NCI-H1105 (cell line): ENCODE measurements around the gene COL28A1.
"Not testable (repeated sequence)": the region's sequence is repeated elsewhere in the genome, so short reads cannot be mapped to it uniquely, and the experiment has no call there.

Source experiments
- DNase-seq: peaks from one replicate; lab custom pipeline; 2025; lab: John Stamatoyannopoulos, UW

The COL28A1 gene

DNA sequence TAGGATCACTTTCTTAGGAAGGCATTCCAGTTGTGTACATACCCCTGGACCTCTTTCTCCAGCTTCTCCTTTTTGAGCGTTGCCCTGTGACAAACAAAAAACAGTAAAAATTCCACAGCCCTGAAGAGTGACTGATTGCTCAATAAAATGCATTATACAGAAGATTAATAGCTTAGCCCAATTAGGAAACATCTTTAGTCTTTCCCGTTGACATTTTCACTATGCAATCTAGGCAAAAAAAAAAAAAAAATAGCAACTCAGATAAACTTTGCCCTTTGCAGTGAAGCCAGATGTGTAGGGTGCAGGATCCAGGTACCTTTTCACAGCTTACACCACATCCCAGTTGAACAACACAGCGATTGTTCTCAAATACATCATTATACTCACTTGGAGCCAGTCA lies 17.9 kb downstream of the COL28A1 start:
- DNase-seq = no peak

DNA sequence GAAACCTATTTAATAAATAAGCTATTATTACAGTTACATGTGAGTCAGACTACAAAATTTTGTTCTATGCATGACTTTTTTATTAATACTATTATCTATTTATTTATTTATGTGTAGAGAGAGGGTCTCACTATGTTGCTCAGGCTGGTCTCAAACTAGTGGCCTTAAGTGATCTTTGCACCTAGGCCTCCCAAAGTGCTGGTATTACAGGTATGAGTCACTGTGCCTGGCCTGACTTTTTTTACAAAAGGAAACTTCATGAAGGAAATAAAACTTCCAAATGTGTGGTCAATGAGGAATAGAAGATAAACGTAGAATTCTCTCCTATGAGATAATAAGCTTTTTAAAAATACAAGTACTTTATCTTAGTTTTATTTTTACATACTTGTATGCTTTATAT lies 19.0 kb downstream of the COL28A1 start:
- no peak for DNase-seq

DNA sequence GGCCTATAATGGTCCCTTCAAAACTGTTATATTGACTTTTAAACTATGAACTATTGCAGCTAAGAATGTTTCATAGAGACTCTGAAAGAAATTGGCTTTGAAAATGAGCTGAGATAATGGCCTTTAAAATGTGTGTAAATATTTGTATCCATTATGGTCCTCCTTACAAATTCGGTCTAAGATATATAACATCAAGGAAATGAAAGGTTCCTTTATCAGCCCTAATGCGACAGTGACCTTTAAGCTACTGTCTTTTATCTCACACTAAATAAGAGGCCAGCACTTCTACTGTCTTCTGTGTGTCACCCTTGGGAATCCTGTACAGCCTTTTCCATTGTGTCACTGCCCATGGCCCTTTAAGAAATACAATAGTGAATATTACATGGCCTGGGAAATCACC lies 19.5 kb downstream of the COL28A1 start:
- DNase-seq = no peak

DNA sequence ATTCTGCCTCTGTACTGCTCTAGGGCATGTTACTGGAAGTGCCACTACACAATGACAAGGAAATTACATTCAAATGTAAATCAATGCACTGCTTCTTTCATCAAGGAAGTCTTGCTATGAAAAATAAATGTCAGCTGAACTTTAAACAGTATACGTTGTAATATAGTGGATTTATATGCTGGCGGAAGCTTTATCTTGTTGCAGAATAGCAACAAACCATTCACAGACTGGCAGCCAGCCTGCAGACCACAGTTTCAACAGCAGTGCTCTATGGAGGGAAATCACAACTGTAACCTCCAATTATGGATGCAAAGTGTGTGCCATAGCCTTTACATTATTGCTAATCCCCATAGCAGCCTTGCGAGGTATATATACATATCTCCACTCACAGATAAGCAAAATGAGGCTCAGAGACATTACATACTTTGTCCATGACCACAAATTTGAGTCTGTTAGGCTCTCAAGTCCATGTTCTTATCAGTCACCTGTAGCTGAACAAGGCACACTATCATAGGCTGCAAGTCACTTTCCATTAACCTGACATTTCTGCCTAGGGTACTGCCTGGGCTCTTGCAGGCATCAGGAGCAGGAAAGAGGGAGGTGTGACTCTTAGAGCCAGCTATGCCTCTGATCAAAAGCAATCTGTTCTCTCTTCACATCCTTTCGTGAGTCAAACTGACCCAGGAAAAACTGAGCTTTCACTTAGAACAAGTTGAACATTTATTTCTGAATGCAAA lies 22.6 kb downstream of the COL28A1 start:
- DNase-seq = no peak

DNA sequence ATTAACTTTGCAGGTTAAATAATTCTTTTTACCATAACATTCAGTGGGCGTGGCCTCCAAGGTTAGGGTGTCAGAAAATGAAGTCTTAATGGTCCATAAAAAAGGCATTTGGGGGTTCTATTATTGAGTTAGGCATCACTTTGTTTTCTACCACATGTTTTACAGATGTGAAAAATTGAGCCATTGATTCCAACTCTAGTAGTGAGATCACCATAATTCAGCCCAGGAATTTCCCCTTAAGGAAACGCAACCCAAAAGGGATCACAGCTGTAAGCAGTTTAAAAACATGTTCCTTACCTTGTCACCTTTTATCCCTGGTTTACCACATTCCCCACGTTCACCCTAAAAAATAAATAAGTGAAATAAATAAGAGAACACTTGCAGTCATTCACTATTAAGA lies 24.9 kb downstream of the COL28A1 start:
- no peak for DNase-seq

DNA sequence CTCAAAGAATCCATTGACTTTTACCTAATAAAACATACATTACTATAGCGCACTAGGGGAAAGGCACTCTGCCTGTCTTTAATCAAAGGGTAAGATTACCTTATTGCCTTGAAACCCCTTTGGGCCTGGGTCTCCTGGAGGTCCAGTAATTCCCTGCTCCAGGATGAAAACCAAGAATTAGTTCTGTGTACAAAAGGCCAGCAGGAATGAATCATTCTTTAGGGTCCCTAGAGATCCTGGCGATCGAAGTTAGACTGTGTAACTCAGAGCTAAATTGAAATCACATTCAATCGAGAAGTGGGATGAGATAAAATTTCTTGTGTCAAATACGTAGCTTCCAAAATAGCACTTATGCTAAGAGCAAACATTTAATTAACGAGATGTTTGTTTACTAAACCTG lies 29.8 kb downstream of the COL28A1 start:
- DNase-seq = no peak

DNA sequence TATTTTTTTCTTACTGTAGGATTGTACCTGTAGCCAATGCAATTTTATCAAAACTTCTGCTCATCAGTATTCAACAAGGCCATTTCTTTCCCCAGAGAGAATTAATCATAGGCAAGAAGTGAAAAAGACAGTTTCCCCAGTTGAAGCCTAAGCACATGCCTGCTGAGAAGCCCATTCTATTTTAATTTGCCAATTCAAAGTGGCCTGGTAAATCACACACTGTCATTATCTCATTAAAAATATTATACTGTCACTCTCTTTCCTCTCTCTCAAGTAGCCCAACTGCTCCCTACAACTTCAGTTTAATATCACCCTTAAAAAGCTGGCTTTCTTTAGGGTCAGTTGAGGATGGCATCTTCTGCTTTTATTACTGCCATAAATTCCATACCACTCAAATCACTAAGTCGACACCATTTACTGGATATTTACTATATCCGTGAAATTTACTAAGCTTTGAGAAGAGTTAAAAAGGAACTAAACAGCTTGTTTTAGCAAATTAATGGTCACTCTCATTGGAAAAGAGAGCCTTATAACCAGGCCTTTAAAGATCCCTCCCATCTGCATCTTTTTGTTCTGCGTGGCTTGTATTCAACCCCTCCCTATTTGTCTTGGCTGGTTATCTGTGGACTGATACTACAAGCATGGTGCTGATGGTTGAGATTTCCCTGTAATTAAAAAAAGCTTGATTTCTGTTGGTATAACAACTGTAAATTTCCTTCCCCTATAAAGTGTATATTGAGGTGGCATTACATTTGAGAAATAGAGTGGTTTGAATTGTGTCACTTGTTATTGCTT lies 30.6 kb downstream of the COL28A1 start:
- DNase-seq = peak; percentile 43

DNA sequence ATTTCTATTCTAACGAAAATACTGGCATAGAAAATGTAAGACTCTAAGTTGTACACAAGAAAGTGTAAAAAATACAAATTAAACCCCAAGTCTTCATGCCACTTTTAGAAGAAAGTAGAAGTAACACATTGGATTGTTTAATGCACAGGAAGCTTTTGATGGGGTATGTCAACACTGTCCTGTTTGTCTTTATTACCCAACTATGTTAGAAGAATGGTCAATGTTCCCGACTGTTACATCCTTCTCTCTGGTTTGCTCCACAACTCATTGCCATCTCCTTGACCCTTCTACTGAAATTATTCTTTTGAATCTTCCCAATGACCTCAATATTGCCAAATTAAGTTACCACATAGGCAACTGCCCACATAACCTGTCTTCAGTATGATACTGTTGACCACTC lies 35.8 kb downstream of the COL28A1 start:
- DNase-seq = no peak

DNA sequence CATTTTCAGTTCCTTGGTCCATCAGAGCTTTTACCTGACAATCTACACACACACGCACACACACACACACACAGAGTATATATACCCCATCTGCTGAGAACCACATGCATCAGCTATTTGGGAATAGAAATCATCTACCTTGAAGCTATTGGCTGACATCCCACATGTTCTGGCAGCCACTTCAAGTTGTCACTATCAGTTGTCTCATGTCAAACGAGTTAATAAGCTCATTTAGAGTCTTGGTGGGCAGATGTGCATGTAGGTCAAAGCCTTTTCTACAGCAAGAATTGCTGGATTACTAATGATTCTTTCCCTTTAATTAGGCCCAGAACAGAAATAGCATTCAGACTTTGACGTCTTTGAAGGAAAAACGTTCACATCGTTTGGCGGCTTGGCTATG lies 36.8 kb downstream of the COL28A1 start:
- DNase-seq = peak; percentile 90

DNA sequence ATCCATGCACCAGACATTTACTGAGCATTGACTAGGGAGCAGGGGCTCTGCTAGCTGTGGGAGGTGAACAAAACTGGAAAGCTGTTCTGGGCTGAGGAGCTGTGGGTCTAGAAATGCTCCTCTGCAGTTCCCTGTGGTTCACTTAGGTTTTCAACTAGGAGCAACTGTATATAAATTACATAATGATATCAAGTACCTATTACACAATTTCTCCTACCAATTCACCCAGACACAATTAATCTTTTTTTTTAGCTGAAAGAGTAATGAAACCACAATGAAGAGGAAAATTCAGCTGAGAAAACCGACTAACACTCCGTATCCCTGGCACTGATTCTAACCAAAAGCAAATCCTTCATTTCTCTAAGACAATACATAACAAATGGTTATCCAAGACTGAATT lies 39.4 kb downstream of the COL28A1 start:
- no peak for DNase-seq

DNA sequence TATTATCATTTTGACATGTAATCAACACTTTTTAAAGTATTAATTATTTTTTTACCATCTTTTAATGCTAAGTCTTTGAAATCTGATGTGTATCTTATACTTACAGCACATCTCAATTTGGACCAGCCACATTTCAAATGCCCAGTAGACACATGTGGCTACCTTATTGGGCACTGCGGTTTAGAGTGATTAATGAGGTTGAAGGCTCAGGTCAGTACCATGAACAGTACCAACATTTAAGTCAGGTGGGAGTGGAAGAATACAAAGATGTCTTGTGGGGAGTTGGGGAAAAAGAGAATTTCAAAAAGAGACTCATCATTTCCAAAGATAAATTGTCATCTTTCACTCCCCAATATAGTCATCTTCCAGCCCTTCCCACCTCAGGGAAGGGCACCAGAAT lies 40.5 kb downstream of the COL28A1 start:
- no peak for DNase-seq

DNA sequence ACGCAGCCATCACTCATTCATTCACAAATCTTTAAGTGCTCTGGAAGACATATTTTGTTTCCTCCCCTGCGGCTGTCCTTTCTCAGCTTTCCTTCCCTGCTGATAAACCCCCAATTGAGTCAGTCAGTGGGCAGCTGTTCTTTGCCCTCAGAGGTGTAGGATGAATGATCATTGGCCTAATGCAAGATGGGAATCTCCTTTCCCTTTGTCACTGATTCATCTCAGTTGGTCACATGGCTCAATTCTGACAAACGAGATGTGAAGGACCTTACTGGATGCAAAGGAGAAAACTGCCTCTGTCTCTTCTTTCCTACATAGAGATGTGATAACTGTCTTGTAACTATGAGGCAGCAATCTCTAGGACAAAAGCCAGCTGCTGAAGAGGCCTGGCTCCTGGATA lies 44.6 kb downstream of the COL28A1 start:
- no peak for DNase-seq

DNA sequence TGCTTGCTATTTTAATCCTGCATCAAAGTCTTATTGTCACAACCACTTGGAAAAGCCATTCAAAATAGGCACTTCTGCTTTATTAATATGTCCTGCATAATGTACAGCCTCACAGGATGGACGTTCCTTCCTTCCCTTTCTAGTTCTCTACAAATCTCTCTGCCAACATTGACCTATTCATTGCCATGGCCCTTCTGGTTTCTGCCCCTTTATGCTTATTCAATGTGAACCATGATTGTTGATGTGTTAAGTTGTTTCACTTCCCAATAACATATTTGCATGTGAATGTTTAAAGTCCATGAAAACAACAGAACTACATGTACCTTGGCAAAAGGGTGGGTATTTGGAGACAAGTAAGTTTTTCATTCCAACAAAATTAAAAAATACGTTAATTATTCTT lies 45.7 kb downstream of the COL28A1 start:
- no peak for DNase-seq

DNA sequence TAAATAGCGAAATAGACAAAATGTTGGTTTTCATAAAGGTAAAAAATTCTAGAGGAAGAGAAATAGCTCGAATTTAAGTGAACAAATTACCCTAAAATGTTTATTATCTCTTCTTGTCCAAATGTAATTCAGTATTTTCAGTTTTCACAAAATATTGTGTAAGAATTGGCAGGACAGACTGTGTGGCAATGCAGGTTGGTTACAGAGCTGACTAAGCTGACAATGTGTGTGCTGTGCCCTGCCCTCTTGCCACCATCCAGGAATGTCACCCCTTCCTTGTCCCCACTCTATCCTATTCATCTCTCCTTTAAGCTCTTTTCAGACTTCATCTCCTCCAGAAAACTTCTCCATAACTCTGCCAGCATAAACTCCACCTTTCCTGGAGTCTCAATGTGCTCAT lies 46.1 kb downstream of the COL28A1 start:
- DNase-seq = no peak

DNA sequence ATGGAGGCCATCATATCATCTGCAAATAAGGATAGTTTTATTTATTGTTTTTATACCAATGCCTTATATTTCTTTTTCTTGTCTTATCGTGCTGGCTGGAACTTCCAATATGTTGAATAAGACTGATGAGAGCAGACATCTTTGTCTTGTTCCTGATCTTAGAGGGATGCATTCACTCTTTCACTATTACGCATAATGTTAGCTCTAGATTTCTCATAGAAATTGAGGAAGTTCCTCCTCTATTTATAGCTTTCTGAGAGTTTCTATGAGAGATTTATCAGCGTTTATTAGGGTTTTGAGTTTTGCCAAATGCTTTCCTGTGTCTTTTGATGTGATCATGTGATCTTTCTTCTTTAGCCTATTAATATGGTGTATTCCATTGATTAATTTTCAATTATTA lies 49.3 kb downstream of the COL28A1 start:
- DNase-seq = no peak

DNA sequence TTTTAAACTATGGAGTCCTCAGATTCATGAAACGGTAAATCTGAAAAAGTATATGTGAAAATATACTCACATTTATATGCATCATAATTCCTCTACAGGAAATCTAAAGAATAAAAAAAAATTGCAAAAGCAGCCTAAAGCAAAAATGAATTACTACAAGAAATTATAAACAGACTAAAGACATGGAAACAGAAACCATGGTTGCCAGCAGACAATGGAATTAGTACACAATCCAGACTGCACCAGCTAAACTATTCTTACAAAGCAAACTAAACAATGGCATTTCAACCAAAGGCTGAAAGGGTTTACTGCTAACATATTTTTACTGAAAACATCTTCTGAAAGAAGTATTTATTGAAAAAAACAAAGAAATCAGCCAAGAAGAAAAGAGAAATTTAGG lies 51.6 kb downstream of the COL28A1 start:
- DNase-seq = no peak

DNA sequence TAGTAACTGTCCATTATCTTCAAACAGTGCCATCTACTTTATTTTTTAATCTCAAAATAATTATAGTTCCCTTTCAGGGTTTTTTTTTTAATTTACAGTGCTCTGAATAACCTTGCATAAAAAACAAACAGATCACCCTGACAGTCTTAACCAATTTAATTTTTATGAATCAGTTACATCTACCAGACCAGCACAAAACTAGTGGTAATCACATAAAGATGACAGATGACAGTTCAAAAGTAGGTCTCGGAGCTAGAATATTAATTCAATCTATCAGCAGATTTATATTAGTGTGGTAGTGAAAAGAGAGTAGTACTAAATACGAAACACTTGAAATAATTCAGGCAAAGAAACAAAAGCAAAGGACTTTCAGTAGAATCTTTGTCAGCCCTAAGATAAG lies 53.9 kb downstream of the COL28A1 start:
- no peak for DNase-seq

DNA sequence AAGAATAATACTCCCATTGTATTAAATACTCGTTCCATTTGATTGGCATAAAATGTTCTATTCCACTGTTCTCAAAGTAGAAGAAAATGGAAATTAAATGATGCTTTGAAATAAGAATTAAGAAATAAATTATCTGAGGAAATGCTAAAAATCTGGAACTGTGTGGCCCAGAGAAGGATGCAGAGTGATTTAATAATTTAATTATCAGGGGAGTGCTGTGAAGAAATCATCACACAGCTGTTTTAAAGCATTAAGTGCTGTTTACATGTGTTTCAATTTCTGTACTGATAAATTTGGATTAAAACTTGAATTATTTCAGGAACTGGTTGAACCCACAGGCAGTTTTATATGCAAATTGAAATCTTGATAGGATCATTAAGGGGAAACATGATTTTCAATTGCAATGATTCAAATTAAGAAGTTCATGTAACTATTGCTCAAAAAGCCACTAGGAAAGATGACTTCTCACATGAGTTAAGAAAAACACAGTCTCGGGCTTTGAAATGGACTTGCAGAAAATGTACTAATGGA lies 56.3 kb downstream of the COL28A1 start:
- no peak for DNase-seq

DNA sequence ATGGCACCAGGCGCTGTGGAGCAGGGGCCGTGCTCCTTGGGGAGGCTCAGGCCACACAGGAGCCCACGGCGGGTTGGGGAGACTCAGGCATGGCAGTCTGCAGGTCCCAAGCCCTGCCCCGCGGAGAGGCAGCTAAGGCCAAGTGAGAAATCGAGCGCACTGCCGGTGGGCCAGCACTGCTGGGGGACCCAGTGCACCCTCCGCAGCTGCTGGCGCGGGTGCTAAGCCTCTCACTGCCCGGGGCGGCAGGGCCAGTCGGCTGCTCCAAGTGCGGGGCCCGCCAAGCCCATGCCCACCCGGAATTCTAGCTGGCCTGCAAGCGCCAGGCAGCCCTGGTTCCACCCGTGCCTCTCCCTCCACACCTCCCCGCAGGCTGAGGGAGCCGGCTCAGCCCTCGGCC lies 57.1 kb downstream of the COL28A1 start:
- no peak for DNase-seq

DNA sequence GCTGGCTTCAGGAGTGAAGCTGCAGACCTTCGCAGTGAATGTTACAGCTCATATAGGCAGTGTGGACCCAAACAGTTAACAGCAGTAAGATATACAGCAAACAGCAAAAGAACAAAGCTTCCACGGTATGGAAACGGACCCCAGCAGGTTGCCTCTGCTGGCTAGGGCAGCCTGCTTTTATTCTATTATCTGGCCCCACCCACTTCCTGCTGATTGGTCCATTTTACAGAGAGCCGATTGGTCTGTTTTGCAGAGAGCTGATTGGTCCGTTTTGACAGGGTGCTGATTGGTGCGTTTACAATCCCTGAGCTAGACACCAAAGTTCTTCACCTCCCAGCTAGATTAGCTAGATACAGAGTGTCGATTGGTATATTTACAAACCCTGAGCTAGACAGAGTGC lies 58.0 kb downstream of the COL28A1 start:
- not testable (repeated sequence) for DNase-seq

DNA sequence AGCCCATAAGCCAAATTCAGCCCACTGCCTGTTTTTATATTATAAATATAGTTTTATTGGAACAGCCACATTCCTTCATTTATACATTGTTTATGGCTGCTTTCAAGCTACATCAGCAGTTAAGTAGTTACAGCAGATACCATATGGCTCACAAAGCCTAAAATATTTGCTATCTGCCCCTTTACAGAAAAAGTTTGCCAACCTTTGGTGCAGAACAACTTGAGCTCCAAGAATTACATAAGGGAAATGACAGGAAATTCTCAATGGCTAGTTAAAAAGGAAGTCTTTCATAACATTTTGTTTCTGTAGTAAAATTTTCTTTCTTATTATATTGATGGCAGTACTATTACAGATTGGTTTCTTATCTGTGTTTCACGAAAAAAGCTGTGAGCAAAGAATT lies 59.3 kb downstream of the COL28A1 start:
- no peak for DNase-seq

DNA sequence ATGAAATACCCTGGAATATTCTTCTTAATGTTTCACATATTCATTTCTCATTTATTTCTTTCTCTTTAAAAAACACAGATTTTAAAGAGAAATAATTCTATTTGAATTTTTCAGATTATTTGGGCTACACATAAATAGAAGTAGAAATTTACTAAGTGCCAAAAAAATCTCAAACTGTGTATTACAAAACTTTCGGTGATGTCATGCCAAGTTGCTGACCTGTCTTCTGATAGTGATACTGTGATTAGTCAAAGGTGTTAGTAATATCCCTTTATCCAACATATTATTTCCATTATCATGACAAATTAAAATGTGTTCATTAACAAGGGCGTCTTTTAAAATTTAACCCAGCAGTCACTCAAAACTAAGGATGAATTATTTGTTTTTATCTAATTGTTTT lies 60.1 kb downstream of the COL28A1 start:
- DNase-seq = no peak

DNA sequence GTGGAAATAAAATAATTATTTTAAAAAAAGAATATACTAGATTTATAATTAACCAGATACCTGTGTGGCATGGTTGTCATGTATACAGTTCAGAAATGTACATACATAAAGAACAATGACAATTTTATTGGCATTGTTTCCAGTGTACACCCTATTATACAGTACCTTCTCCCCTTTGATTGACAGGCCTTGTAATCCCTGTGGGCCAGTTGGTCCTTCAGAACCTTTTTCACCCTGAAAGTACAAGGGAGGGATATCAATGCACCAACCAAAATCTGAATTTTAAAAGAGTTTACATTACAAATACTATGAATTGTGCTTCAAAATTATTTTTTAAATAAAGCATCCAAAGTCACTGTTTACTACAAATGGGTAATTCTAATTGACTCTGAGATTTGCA lies 61.2 kb downstream of the COL28A1 start:
- no peak for DNase-seq
